Measurements from ENCODE around the gene MFNG.
"Not testable (repeated sequence)": the region's sequence is repeated elsewhere in the genome, so short reads cannot be mapped to it uniquely, and the experiment has no call there.

The MFNG gene

GRCh38 chr22:37481347-37481907, 4.8 kb downstream of the MFNG start:
- H3K27ac ChIP-seq: no peak overlapping the region
- no peak overlapping the region for H3K4me3 ChIP-seq

- H3K27ac ChIP-seq: no peak overlapping the region
- H3K4me3 ChIP-seq: no peak overlapping the region
Observed at GRCh38 chr22:37480387-37481346, 5.5 kb downstream of the MFNG start.

- Histone ChIP-seq H3K4me3 (no peak overlapping the region), H3K27ac (no peak overlapping the region)
Observed at GRCh38 chr22:37479196-37479595, 7.0 kb downstream of the MFNG start.

- Histone ChIP-seq H3K27ac (no peak overlapping the region), H3K4me3 (no peak overlapping the region)
Observed at GRCh38 chr22:37476389-37477329, 9.5 kb downstream of the MFNG start.

- no peak overlapping the region for H3K27ac ChIP-seq
- H3K4me3 ChIP-seq: no peak overlapping the region
Observed at GRCh38 chr22:37474447-37475090, 11.6 kb downstream of the MFNG start.

GRCh38 chr22:37473437-37473946, 12.7 kb downstream of the MFNG start:
- no peak overlapping the region for H3K27ac ChIP-seq

GRCh38 chr22:37472418-37473006, 13.7 kb downstream of the MFNG start:
- Histone ChIP-seq H3K4me3 (no peak overlapping the region), H3K27ac (no peak overlapping the region)

More at GRCh38 chr22:37473437-37473946, 12.7 kb downstream of the MFNG start:
- H3K4me3 ChIP-seq: no peak overlapping the region

- no peak overlapping the region for H3K4me3 ChIP-seq
- no peak overlapping the region for H3K27ac ChIP-seq
Observed at GRCh38 chr22:37471727-37472417, 14.3 kb downstream of the MFNG start.

GRCh38 chr22:37470087-37470445, 16.1 kb downstream of the MFNG start:
- H3K4me3 ChIP-seq: no peak overlapping the region
- no peak overlapping the region for H3K27ac ChIP-seq

GRCh38 chr22:37469416-37470086, 16.6 kb downstream of the MFNG start:
- H3K4me3 ChIP-seq: no peak overlapping the region
- no peak overlapping the region for H3K27ac ChIP-seq

GRCh38 chr22:37468201-37468695, 17.9 kb downstream of the MFNG start:
- H3K27ac ChIP-seq, H3K4me3 ChIP-seq: not testable (repeated sequence)

- Histone ChIP-seq H3K27ac (no peak overlapping the region), H3K4me3 (no peak overlapping the region)
Observed at GRCh38 chr22:37467391-37467955, 18.7 kb downstream of the MFNG start.

- H3K27ac ChIP-seq: no peak overlapping the region
- no peak overlapping the region for H3K4me3 ChIP-seq
Observed at GRCh38 chr22:37464181-37464580, 22.0 kb downstream of the MFNG start.

- H3K27ac ChIP-seq: no peak overlapping the region
- H3K4me3 ChIP-seq: no peak overlapping the region
Observed at GRCh38 chr22:37462983-37463382, 23.2 kb downstream of the MFNG start.

- Histone ChIP-seq H3K4me3 (no peak overlapping the region), H3K27ac (no peak overlapping the region)
Observed at GRCh38 chr22:37462436-37462835, 23.7 kb downstream of the MFNG start.

GRCh38 chr22:37461961-37462360, 24.2 kb downstream of the MFNG start:
- Histone ChIP-seq H3K4me3 (no peak overlapping the region), H3K27ac (no peak overlapping the region)

GRCh38 chr22:37460684-37461083, 25.5 kb downstream of the MFNG start:
- Histone ChIP-seq H3K4me3 (no peak overlapping the region), H3K27ac (no peak overlapping the region)

- Histone ChIP-seq H3K27ac (no peak overlapping the region), H3K4me3 (no peak overlapping the region)
Observed at GRCh38 chr22:37459206-37459605, 27.0 kb downstream of the MFNG start.
